SK-N-SH (cell line): Measurements from ENCODE around the gene RHOT2. TPM values are rescaled to one million over a fixed set of nuclear protein-coding genes. Genes with fewer than 3 reads are reported as not detected.

ENCODE experiments used
- CTCF ChIA-PET: fragments of 300-600, 350-600 bp; formaldehyde crosslinking; extraction: SDS; loops from one replicate; lab custom pipeline; 2021; lab: Yijun Ruan, JAX
- POLR2A ChIA-PET: fragments of 350-600 bp; sonication (Branson Sonifier 250); formaldehyde crosslinking; extraction: SDS; loops from one replicate; lab custom pipeline; 2020; ENCODE audit warnings: antibody characterized with exemption, inconsistent platforms; lab: Yijun Ruan, JAX
- DNase-seq: peaks from one replicate; pipeline ENCODE4 v3.0.0; 2012
- H2AFZ ChIP-seq: fragments of 200-600 bp; sonication (generic); 2 replicates; pipeline ENCODE4 v1.8.1; 2016; ENCODE audit warnings: antibody characterized with exemption, mild to moderate bottlenecking, low read depth
- H3F3A ChIP-seq: fragments of 200-600 bp; sonication (generic); replicated peaks from 2 replicates; pipeline ENCODE3; 2016; ENCODE audit warnings: antibody characterized with exemption, mild to moderate bottlenecking; ENCODE audit not compliant: insufficient read depth
- H3K27ac ChIP-seq, 2 experiments: fragments of 200-500 bp in 1 of 2; fragments of 200-600 bp in 1 of 2; sonication (Bioruptor generic) in 1 of 2; sonication (generic), shearing (Covaris generic) in 1 of 2; 2 replicates each; pipeline versions ENCODE4 v1.5.1 to v1.6.1; 2014 to 2016; ENCODE audit warnings: low read depth in 2 of 2, inconsistent platforms in 1 of 2, low read length in 1 of 2, mild to moderate bottlenecking in 1 of 2, mixed read lengths in 1 of 2
- H3K27me3 ChIP-seq: fragments of 200-600 bp; sonication (generic), shearing (Covaris generic); 2 replicates; pipeline ENCODE4 v1.6.1; 2016; ENCODE audit warnings: mixed run types; ENCODE audit not compliant: insufficient read depth
- H3K36me3 ChIP-seq, 2 experiments: fragments of 200-500 bp in 1 of 2; fragments of 200-600 bp in 1 of 2; sonication (Bioruptor generic) in 1 of 2; sonication (generic) in 1 of 2; replicated peaks in 1 of 2; 2 replicates each; pipeline versions ENCODE3 to v1.5.1; 2014 to 2016; ENCODE audit warnings: low read length in 1 of 2, mild to moderate bottlenecking in 1 of 2; ENCODE audit not compliant: insufficient read depth in 2 of 2, control insufficient read depth in 1 of 2
- H3K4me1 ChIP-seq, 2 experiments: fragments of 200-500 bp in 1 of 2; fragments of 200-600 bp in 1 of 2; sonication (Bioruptor generic) in 1 of 2; sonication (generic), shearing (Covaris generic) in 1 of 2; 2 replicates each; pipeline versions ENCODE4 v1.5.1 to v1.6.1; 2014 to 2016; ENCODE audit warnings: low read depth in 1 of 2, low read length in 1 of 2, mixed run types in 1 of 2; ENCODE audit not compliant: insufficient read depth in 2 of 2, control insufficient read depth in 1 of 2
- H3K4me2 ChIP-seq: fragments of 200-600 bp; sonication (generic), shearing (Covaris generic); 2 replicates; pipeline ENCODE4 v1.6.1; 2017; ENCODE audit warnings: mixed run types
- H3K4me3 ChIP-seq, 2 experiments: fragments of 200-500 bp in 1 of 2; fragments of 200-600 bp in 1 of 2; sonication (Bioruptor generic) in 1 of 2; sonication (generic), shearing (Covaris generic) in 1 of 2; 2 replicates each; pipeline versions ENCODE4 v1.5.1 to v1.8.1; 2014 to 2016; ENCODE audit warnings: low read depth in 2 of 2, inconsistent platforms in 1 of 2, low read length in 1 of 2, mild to moderate bottlenecking in 1 of 2, mixed read lengths in 1 of 2, moderate library complexity in 1 of 2
- H3K79me2 ChIP-seq: fragments of 200-600 bp; sonication (generic); 2 replicates; pipeline ENCODE4 v1.8.1; 2017; ENCODE audit warnings: mild to moderate bottlenecking; ENCODE audit not compliant: insufficient read depth
- H3K9ac ChIP-seq: fragments of 200-600 bp; sonication (generic); 2 replicates; pipeline ENCODE4 v1.6.1; 2017; ENCODE audit warnings: mixed run types
- H3K9me2 ChIP-seq: fragments of 200-600 bp; sonication (generic); 2 replicates; pipeline ENCODE4 v1.6.1; 2017; ENCODE audit warnings: mixed run types
- H3K9me3 ChIP-seq: fragments of 200-600 bp; sonication (generic); 2 replicates; pipeline ENCODE4 v1.6.1; 2017; ENCODE audit warnings: mixed run types, mild to moderate bottlenecking, moderate library complexity
- H4K20me1 ChIP-seq: fragments of 200-600 bp; sonication (generic); 2 replicates; pipeline ENCODE4 v1.6.1; 2017; ENCODE audit warnings: mild to moderate bottlenecking, mixed run types; ENCODE audit not compliant: insufficient read depth
- EP300 ChIP-seq, 2 experiments: IDR thresholded peaks; 2 replicates each; pipeline versions ENCODE4 v1.4.0 to v1.6.1; 2012; ENCODE audit warnings: borderline replicate concordance in 1 of 2, low read depth in 1 of 2, low read length in 1 of 2
- EZH2phosphoT487 ChIP-seq: fragments of 200-600 bp; sonication (generic); IDR thresholded peaks from 2 replicates; pipeline ENCODE4 v1.6.1; 2017; ENCODE audit warnings: low read depth, mixed run types, mild to moderate bottlenecking, antibody characterized with exemption, moderate library complexity, borderline replicate concordance
- GATA2 ChIP-seq: sonication (generic); formaldehyde crosslinking; IDR thresholded peaks from 2 replicates; pipeline ENCODE4 v1.5.0; 2020; ENCODE audit warnings: mild to moderate bottlenecking, missing genetic modification reagents
- SIN3A ChIP-seq: IDR thresholded peaks from 2 replicates; pipeline ENCODE4 v1.6.1; 2012; ENCODE audit warnings: low read depth, mild to moderate bottlenecking, low read length, moderate library complexity, borderline replicate concordance
- SMC3 ChIP-seq: IDR thresholded peaks from 2 replicates; pipeline ENCODE4 v1.6.1; 2012; ENCODE audit warnings: low read depth, low read length, improper control_type of control experiment
- TAF1 ChIP-seq: IDR thresholded peaks from 2 replicates; pipeline ENCODE4 v1.6.1; 2012; ENCODE audit warnings: low read depth, mild to moderate bottlenecking, low read length, moderate library complexity, borderline replicate concordance
- TCF12 ChIP-seq: IDR thresholded peaks from 2 replicates; pipeline ENCODE4 v1.4.0; 2012
- WGBS: methylation state at CpG from one replicate; pipeline ENCODE4 v1.1.6; 2017; ENCODE audit warnings: low lambda C conversion rate; 5-methylcytosine and 5-hydroxymethylcytosine counted together
- polyA plus RNA-seq, 3 experiments: library from polyadenylated mRNA; depleted of rRNA; stranded (reverse); fragments of >200 nt; gene quantifications; 2 replicates each; pipeline ENCODE4 v1.2.3, GENCODE V29; 2012
- TF ChIP-seq, protein P1 (sequence below): IDR thresholded peaks from 2 replicates; pipeline ENCODE4 v1.6.1; 2012; ENCODE audit warnings: mild to moderate bottlenecking, low read depth, low read length, moderate library complexity
- TF ChIP-seq, protein P2 (sequence below): IDR thresholded peaks from 2 replicates; pipeline ENCODE4; 2012

The RHOT2 gene
- polyA plus RNA-seq, 1 of the 3 experiments (the other 2 are of a cell fraction): 229 TPM

DNA sequence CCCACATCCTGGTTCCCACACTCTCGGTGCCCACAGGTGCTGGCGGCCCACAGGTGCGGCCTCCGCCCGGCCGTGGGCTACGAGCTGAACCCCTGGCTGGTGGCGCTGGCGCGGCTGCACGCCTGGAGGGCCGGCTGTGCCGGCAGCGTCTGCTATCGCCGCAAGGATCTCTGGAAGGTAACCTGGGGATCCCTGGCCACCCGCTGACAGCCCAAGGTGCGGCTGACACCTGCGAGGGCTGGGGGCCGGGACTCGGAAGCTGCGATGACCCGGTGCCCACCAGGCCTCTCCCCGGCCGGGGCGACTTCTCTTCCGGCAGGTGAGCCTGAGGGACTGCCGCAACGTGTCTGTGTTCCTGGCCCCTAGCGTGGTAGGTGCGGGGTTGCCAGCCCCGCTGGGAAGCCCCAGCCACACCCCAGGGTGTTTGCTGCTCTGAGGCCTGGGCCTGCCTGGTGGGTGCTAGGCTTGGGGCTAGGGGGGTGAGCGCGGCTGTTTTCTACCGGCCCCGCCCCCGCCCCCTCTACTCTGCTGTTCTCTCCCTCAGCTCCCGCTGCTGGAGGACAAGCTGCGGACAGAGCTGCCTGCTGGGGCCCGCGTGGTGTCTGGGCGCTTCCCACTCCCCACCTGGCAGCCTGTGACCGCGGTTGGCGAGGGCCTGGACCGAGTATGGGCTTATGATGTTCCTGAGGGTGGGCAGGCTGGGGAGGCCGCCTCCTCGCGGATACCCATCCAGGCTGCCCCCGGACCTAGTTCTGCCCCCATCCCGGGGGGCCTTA is 54.0 kb downstream of the RHOT2 start:
- ChIA-PET POLR2A (interaction anchor here (0.6 to 3.8 kb wide), 11 partner anchors 8 to 189 kb away, joined by 3 to 19 read pairs (median 3); partner anchors contain the start of genes CHTF18, JMJD8, METTL26 and RPUSD1), CTCF (interaction anchor here (0.6 to 22.4 kb wide), 11 partner anchors 6 to 656 kb away, joined by 3 to 358 read pairs (median 6); partner anchors contain the start of genes ANTKMT, CCDC78, CIAO3 and FBXL16)
- peaks cover 31% of the 10 kb centered on the region for H3F3A ChIP-seq
- H3K4me3 ChIP-seq: peak overlapping the region; percentile 86 to 89
- H3K79me2 ChIP-seq: no peaks in the 10 kb centered on the region; the same call in 1 of the 2 replicates
- WGBS: 74% methylated on average over 21 of the region's 51 CpGs
- H3K27ac ChIP-seq: peak overlapping the region in 1 of 2 experiments; percentile 99; a peak in 2 of 4 replicates
- peaks cover 0 to 6% of the 10 kb centered on the region in 2 experiments for H3K36me3 ChIP-seq
- no peaks in the 10 kb centered on the region for H3K9me2 ChIP-seq
- peaks cover 8 to 40% of the 10 kb centered on the region in 2 experiments; a peak in 3 of 4 replicates for H3K4me1 ChIP-seq
- H3K9me3 ChIP-seq: no peaks in the 10 kb centered on the region
- TF ChIP-seq GATA2 (CRISPR knock-in tag) (0 out of 2 replicates have a peak, but pooled peaks have one; percentile 18), TAF1 (no peak), SIN3A (no peak)
- TF ChIP-seq, protein P1, sequence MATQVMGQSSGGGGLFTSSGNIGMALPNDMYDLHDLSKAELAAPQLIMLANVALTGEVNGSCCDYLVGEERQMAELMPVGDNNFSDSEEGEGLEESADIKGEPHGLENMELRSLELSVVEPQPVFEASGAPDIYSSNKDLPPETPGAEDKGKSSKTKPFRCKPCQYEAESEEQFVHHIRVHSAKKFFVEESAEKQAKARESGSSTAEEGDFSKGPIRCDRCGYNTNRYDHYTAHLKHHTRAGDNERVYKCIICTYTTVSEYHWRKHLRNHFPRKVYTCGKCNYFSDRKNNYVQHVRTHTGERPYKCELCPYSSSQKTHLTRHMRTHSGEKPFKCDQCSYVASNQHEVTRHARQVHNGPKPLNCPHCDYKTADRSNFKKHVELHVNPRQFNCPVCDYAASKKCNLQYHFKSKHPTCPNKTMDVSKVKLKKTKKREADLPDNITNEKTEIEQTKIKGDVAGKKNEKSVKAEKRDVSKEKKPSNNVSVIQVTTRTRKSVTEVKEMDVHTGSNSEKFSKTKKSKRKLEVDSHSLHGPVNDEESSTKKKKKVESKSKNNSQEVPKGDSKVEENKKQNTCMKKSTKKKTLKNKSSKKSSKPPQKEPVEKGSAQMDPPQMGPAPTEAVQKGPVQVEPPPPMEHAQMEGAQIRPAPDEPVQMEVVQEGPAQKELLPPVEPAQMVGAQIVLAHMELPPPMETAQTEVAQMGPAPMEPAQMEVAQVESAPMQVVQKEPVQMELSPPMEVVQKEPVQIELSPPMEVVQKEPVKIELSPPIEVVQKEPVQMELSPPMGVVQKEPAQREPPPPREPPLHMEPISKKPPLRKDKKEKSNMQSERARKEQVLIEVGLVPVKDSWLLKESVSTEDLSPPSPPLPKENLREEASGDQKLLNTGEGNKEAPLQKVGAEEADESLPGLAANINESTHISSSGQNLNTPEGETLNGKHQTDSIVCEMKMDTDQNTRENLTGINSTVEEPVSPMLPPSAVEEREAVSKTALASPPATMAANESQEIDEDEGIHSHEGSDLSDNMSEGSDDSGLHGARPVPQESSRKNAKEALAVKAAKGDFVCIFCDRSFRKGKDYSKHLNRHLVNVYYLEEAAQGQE: no peak
- TF ChIP-seq, protein P2, sequence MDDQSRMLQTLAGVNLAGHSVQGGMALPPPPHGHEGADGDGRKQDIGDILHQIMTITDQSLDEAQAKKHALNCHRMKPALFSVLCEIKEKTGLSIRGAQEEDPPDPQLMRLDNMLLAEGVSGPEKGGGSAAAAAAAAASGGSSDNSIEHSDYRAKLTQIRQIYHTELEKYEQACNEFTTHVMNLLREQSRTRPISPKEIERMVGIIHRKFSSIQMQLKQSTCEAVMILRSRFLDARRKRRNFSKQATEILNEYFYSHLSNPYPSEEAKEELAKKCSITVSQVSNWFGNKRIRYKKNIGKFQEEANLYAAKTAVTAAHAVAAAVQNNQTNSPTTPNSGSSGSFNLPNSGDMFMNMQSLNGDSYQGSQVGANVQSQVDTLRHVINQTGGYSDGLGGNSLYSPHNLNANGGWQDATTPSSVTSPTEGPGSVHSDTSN: no peak
- TF ChIP-seq, all 33 proteins: peak for 1
- DNase-seq: peak; percentile 60
- Histone ChIP-seq H3K9ac (no peak overlapping the region), H2AFZ (no peak overlapping the region), H3K27me3 (no peaks in the 10 kb centered on the region), H4K20me1 (0 out of 2 replicates have a peak, but pooled peaks cover 18% of the 10 kb centered on the region), H3K4me2 (peak overlapping the region; percentile 100)

DNA sequence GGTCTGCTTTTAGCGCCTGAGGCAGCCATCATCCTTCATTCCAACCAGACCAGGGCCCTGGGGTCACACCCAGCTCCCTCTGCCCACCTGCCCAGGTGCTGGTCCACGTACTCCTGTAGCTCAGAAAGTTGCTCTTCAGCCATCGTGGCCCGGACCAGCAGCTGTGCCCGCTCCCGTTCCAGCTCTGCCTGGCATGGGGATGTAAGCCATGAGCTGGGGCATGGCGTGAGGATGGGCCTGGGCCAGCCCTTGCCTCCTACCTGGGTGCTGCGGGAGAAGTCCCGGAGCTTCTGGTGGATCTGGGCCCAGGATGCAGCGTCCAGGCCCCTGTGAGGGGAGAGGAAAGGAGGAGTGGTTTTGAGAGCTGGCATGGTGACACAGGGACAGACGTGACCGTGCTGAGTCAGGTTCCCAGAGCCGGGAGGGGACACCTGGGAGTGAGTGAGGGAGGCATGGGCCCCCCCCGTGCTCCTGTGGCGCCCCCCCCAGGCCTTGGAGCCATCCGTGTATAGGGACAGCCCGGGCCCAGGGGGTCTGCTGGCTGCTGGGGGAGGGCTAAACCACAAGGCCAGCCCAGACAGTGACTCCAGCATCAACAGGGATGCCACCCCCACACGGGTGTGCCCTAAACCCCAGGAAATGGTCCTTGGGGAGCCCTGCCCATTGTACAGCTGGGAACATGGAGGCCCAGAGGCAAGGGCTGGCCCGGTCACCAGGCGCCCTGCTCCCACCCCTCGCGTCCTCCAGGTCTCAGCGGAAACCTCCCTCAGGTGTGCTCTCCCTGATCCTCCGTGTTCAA is 55.1 kb downstream of the RHOT2 start:
- no peaks in the 10 kb centered on the region for H3K9me3 ChIP-seq
- H3K4me3 ChIP-seq: no peak overlapping the region
- peaks cover 0 to 5% of the 10 kb centered on the region in 2 experiments for H3K36me3 ChIP-seq
- CTCF ChIA-PET: interaction anchor here (0.6 to 22.4 kb wide), 10 partner anchors 5 to 657 kb away, joined by 3 to 358 read pairs (median 6); partner anchors contain the start of genes ANTKMT, CCDC78, CIAO3 and FBXL16
- H3K9me2 ChIP-seq: no peaks in the 10 kb centered on the region
- H3F3A ChIP-seq: peaks cover 31% of the 10 kb centered on the region
- no peak overlapping the region for H3K9ac ChIP-seq
- 0 out of 2 replicates have a peak, but pooled peaks cover 14% of the 10 kb centered on the region for H4K20me1 ChIP-seq
- H3K4me1 ChIP-seq: peaks cover 8 to 38% of the 10 kb centered on the region in 2 experiments; a peak in 3 of 4 replicates
- POLR2A ChIA-PET: interaction anchor here (0.6 to 1.4 kb wide), 5 partner anchors 10 to 188 kb away, joined by 3 to 4 read pairs (median 3); partner anchors contain the start of gene JMJD8
- WGBS: 88% methylated on average over 9 of the region's 24 CpGs
- H3K79me2 ChIP-seq: no peaks in the 10 kb centered on the region; the same call in 1 of the 2 replicates
- TF ChIP-seq TCF12: no peak
- TF ChIP-seq SMC3: no peak
- no peak for TF ChIP-seq EP300 (IDR thresholded peaks at IDR 0.05; ENCODE audit: borderline replicate concordance in 1 of 2, low read depth in 1 of 2, low read length in 1 of 2)
- no peak for TF ChIP-seq EZH2phosphoT487
- TF ChIP-seq SIN3A: no peak
- TF ChIP-seq, all 33 proteins: peak for 0
- no peak for DNase-seq
- no peaks in the 10 kb centered on the region for H3K27me3 ChIP-seq
- no peak overlapping the region for H2AFZ ChIP-seq
- peak overlapping the region; percentile 24; the same call in 1 of the 2 replicates for H3K4me2 ChIP-seq
- H3K27ac ChIP-seq: no peak overlapping the region
